HepG2 (cell line): Measurements from ENCODE around the gene GPN1. TPM values are rescaled to one million over a fixed set of nuclear protein-coding genes. Genes with fewer than 3 reads are reported as not detected.
A peak's percentile ranks its signal among the peaks of the same experiment; 100 is the strongest.

Experiments used
- MTA3 ChIP-seq: sonication (generic); formaldehyde crosslinking; IDR thresholded peaks from 2 replicates; pipeline ENCODE4 v1.4.0; 2020; ENCODE audit warnings: missing genetic modification reagents
- NKX3-1 ChIP-seq: sonication (generic); formaldehyde crosslinking; IDR thresholded peaks from 2 replicates; pipeline ENCODE4 v1.5.0; 2020; ENCODE audit warnings: missing genetic modification reagents
- TOE1 ChIP-seq: sonication (generic); formaldehyde crosslinking; IDR thresholded peaks from 2 replicates; pipeline ENCODE4 v1.4.0; 2020; ENCODE audit warnings: mild to moderate bottlenecking, missing genetic modification reagents
- ZNF451 ChIP-seq: sonication (generic); formaldehyde crosslinking; IDR thresholded peaks from 2 replicates; pipeline ENCODE4 v1.5.0; 2020; ENCODE audit warnings: mild to moderate bottlenecking, missing genetic modification reagents
- ZNF468 ChIP-seq: sonication (generic); formaldehyde crosslinking; IDR thresholded peaks from 2 replicates; pipeline ENCODE4 v1.8.0; 2022; ENCODE audit warnings: mild to moderate bottlenecking, moderate library complexity, missing genetic modification reagents
- ZNF766 ChIP-seq: sonication (generic); formaldehyde crosslinking; IDR thresholded peaks from 2 replicates; pipeline ENCODE4 v1.5.0; 2020; ENCODE audit warnings: missing genetic modification reagents, borderline replicate concordance
- polyA plus RNA-seq, 8 experiments: library from polyadenylated mRNA; depleted of rRNA in 3 of 8; stranded (reverse) in 7 of 8; unstranded in 1 of 8; fragments of >200 nt; fragmentation: Illumina TruSeq in 4 of 8; extraction: Trizol in 4 of 8; gene quantifications; 2 replicates each; pipeline versions ENCODE4 v1.2.1 to v1.2.3, GENCODE V29; 2011 to 2016; ENCODE audit warnings: low read depth in 4 of 8, missing spikeins in 1 of 8, mixed read lengths in 1 of 8; ENCODE audit not compliant: insufficient read depth in 1 of 8
- total RNA-seq, 5 experiments: library from RNA; depleted of rRNA; stranded (reverse); fragments of >200 nt; fragmentation: Illumina TruSeq; extraction: Trizol; gene quantifications; 2 replicates each; pipeline ENCODE4 v1.2.3, GENCODE V29; 2016; ENCODE audit warnings: low read depth in 1 of 5
- TF ChIP-seq, protein P1 (sequence below): sonication (generic); formaldehyde crosslinking; IDR thresholded peaks from 2 replicates; pipeline ENCODE4 v1.5.1; 2020; ENCODE audit warnings: mild to moderate bottlenecking, missing genetic modification reagents, moderate library complexity
- TF ChIP-seq, protein P2 (sequence below): IDR thresholded peaks from 2 replicates; pipeline ENCODE4 v1.6.1; 2016; ENCODE audit warnings: missing genetic modification reagents, missing compliant biosample characterization
- TF ChIP-seq, protein P3 (sequence below): sonication (generic); formaldehyde crosslinking; IDR thresholded peaks from 2 replicates; pipeline ENCODE4 v1.4.0; 2020; ENCODE audit warnings: missing genetic modification reagents, borderline replicate concordance
- TF ChIP-seq, protein P4 (sequence below): sonication (generic); formaldehyde crosslinking; conservative IDR thresholded peaks from 2 replicates; pipeline ENCODE4 v1.5.0; 2020; ENCODE audit warnings: missing genetic modification reagents
- TF ChIP-seq, protein P5 (sequence below): sonication (generic); formaldehyde crosslinking; IDR thresholded peaks from 2 replicates; pipeline ENCODE4 v1.5.0; 2020; ENCODE audit warnings: missing genetic modification reagents
- TF ChIP-seq, protein P6 (sequence below): sonication (generic); formaldehyde crosslinking; IDR thresholded peaks from 2 replicates; pipeline ENCODE4; 2020; ENCODE audit warnings: missing genetic modification reagents, mild to moderate bottlenecking, borderline replicate concordance
- TF ChIP-seq, protein P7 (sequence below): sonication (generic); formaldehyde crosslinking; IDR thresholded peaks from 2 replicates; pipeline ENCODE4 v1.4.0; 2020; ENCODE audit warnings: missing genetic modification reagents, low read depth, mild to moderate bottlenecking, borderline replicate concordance
- TF ChIP-seq, protein P8 (sequence below): sonication (generic); formaldehyde crosslinking; IDR thresholded peaks from 2 replicates; pipeline ENCODE4 v1.4.0; 2020; ENCODE audit warnings: missing genetic modification reagents, borderline replicate concordance

Gene GPN1
- total and polyA plus RNA-seq, 2 of the 13 experiments (the other 11 are each of a cell fraction or from before 2014, with no cell fraction given) = 54.5 to 62.7 TPM

DNA sequence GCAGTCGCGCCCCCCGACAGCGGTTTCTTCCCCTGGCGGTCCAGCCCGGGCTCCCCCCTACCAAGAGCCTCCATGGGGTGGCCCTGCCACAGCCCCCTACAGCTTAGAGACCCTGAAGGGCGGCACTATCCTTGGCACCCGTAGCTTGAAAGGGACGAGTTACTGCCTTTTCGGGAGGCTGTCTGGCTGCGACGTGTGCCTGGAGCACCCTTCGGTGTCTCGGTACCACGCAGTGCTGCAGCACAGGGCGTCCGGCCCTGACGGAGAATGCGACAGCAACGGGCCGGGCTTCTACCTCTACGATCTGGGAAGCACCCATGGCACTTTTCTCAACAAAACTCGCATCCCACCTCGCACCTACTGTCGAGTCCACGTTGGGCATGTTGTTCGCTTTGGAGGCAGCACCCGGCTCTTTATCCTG is 35.3 kb downstream of the GPN1 start (continued):
- TF ChIP-seq, protein P1, sequence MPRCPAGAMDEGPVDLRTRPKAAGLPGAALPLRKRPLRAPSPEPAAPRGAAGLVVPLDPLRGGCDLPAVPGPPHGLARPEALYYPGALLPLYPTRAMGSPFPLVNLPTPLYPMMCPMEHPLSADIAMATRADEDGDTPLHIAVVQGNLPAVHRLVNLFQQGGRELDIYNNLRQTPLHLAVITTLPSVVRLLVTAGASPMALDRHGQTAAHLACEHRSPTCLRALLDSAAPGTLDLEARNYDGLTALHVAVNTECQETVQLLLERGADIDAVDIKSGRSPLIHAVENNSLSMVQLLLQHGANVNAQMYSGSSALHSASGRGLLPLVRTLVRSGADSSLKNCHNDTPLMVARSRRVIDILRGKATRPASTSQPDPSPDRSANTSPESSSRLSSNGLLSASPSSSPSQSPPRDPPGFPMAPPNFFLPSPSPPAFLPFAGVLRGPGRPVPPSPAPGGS (CRISPR knock-in tag) = no peak
- TF ChIP-seq ZNF451 = 0 out of 2 replicates have a peak, but pooled peaks have one; percentile 4
- TF ChIP-seq ZNF468 (CRISPR knock-in tag) = no peak
- no peak for TF ChIP-seq MTA3
- TF ChIP-seq, protein P2, sequence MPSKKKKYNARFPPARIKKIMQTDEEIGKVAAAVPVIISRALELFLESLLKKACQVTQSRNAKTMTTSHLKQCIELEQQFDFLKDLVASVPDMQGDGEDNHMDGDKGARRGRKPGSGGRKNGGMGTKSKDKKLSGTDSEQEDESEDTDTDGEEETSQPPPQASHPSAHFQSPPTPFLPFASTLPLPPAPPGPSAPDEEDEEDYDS (CRISPR knock-in tag) = no peak
- TF ChIP-seq, protein P3, sequence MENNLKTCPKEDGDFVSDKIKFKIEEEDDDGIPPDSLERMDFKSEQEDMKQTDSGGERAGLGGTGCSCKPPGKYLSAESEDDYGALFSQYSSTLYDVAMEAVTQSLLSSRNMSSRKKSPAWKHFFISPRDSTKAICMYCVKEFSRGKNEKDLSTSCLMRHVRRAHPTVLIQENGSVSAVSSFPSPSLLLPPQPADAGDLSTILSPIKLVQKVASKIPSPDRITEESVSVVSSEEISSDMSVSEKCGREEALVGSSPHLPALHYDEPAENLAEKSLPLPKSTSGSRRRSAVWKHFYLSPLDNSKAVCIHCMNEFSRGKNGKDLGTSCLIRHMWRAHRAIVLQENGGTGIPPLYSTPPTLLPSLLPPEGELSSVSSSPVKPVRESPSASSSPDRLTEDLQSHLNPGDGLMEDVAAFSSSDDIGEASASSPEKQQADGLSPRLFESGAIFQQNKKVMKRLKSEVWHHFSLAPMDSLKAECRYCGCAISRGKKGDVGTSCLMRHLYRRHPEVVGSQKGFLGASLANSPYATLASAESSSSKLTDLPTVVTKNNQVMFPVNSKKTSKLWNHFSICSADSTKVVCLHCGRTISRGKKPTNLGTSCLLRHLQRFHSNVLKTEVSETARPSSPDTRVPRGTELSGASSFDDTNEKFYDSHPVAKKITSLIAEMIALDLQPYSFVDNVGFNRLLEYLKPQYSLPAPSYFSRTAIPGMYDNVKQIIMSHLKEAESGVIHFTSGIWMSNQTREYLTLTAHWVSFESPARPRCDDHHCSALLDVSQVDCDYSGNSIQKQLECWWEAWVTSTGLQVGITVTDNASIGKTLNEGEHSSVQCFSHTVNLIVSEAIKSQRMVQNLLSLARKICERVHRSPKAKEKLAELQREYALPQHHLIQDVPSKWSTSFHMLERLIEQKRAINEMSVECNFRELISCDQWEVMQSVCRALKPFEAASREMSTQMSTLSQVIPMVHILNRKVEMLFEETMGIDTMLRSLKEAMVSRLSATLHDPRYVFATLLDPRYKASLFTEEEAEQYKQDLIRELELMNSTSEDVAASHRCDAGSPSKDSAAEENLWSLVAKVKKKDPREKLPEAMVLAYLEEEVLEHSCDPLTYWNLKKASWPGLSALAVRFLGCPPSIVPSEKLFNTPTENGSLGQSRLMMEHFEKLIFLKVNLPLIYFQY (CRISPR knock-in tag) = no peak
- TF ChIP-seq, protein P4, sequence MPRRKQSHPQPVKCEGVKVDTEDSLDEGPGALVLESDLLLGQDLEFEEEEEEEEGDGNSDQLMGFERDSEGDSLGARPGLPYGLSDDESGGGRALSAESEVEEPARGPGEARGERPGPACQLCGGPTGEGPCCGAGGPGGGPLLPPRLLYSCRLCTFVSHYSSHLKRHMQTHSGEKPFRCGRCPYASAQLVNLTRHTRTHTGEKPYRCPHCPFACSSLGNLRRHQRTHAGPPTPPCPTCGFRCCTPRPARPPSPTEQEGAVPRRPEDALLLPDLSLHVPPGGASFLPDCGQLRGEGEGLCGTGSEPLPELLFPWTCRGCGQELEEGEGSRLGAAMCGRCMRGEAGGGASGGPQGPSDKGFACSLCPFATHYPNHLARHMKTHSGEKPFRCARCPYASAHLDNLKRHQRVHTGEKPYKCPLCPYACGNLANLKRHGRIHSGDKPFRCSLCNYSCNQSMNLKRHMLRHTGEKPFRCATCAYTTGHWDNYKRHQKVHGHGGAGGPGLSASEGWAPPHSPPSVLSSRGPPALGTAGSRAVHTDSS (CRISPR knock-in tag) = no peak
- TF ChIP-seq NKX3-1 (CRISPR knock-in tag) = no peak
- TF ChIP-seq, protein P5, sequence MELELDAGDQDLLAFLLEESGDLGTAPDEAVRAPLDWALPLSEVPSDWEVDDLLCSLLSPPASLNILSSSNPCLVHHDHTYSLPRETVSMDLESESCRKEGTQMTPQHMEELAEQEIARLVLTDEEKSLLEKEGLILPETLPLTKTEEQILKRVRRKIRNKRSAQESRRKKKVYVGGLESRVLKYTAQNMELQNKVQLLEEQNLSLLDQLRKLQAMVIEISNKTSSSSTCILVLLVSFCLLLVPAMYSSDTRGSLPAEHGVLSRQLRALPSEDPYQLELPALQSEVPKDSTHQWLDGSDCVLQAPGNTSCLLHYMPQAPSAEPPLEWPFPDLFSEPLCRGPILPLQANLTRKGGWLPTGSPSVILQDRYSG (CRISPR knock-in tag) = peak; percentile 6; the same call in 1 of the 2 replicates
- TF ChIP-seq TOE1 (CRISPR knock-in tag) = no peak
- TF ChIP-seq, protein P6, sequence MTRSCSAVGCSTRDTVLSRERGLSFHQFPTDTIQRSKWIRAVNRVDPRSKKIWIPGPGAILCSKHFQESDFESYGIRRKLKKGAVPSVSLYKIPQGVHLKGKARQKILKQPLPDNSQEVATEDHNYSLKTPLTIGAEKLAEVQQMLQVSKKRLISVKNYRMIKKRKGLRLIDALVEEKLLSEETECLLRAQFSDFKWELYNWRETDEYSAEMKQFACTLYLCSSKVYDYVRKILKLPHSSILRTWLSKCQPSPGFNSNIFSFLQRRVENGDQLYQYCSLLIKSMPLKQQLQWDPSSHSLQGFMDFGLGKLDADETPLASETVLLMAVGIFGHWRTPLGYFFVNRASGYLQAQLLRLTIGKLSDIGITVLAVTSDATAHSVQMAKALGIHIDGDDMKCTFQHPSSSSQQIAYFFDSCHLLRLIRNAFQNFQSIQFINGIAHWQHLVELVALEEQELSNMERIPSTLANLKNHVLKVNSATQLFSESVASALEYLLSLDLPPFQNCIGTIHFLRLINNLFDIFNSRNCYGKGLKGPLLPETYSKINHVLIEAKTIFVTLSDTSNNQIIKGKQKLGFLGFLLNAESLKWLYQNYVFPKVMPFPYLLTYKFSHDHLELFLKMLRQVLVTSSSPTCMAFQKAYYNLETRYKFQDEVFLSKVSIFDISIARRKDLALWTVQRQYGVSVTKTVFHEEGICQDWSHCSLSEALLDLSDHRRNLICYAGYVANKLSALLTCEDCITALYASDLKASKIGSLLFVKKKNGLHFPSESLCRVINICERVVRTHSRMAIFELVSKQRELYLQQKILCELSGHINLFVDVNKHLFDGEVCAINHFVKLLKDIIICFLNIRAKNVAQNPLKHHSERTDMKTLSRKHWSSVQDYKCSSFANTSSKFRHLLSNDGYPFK (CRISPR knock-in tag) = no peak
- TF ChIP-seq, protein P7, sequence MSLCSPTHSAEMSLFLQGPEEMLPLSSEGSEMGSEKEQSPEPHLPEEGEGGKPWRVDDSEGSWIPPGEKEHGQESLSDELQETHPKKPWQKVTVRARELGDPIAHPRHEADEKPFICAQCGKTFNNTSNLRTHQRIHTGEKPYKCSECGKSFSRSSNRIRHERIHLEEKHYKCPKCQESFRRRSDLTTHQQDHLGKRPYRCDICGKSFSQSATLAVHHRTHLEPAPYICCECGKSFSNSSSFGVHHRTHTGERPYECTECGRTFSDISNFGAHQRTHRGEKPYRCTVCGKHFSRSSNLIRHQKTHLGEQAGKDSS (CRISPR knock-in tag) = no peak
- TF ChIP-seq, protein P8, sequence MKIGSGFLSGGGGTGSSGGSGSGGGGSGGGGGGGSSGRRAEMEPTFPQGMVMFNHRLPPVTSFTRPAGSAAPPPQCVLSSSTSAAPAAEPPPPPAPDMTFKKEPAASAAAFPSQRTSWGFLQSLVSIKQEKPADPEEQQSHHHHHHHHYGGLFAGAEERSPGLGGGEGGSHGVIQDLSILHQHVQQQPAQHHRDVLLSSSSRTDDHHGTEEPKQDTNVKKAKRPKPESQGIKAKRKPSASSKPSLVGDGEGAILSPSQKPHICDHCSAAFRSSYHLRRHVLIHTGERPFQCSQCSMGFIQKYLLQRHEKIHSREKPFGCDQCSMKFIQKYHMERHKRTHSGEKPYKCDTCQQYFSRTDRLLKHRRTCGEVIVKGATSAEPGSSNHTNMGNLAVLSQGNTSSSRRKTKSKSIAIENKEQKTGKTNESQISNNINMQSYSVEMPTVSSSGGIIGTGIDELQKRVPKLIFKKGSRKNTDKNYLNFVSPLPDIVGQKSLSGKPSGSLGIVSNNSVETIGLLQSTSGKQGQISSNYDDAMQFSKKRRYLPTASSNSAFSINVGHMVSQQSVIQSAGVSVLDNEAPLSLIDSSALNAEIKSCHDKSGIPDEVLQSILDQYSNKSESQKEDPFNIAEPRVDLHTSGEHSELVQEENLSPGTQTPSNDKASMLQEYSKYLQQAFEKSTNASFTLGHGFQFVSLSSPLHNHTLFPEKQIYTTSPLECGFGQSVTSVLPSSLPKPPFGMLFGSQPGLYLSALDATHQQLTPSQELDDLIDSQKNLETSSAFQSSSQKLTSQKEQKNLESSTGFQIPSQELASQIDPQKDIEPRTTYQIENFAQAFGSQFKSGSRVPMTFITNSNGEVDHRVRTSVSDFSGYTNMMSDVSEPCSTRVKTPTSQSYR (CRISPR knock-in tag) = no peak
- TF ChIP-seq ZNF766 (CRISPR knock-in tag) = no peak
